Stimulated activated naive CD8-positive, alpha-beta T cell treated with anti-CD3 and anti-CD28 coated beads, Interleukin-15, amount 100 ng/mL, for 72 hours (primary cell): ENCODE data around the gene ILF3.

Experiments
- ATAC-seq: fragments of 150-1000 bp; cut with Tn5 transposase; 2 replicates; pipeline ENCODE4 v1.10.0; 2021; ENCODE audit warnings: mild to moderate bottlenecking, moderate library complexity
- DNase-seq, 2 donors: peaks; one replicate each; pipeline ENCODE4 v3.0.0; 2021 to 2022
- H3K27ac Mint-ChIP-seq, 2 donors: one replicate each; pipeline ENCODE4 v1.8.0; 2022; ENCODE audit warnings: mild to moderate bottlenecking in 2 of 2, mixed read lengths in 2 of 2, moderate library complexity in 2 of 2
- H3K27me3 Mint-ChIP-seq: one replicate; pipeline ENCODE4 v1.8.0; 2022; ENCODE audit warnings: mixed read lengths
- H3K4me1 Mint-ChIP-seq: one replicate; pipeline ENCODE4 v1.8.0; 2022; ENCODE audit warnings: mild to moderate bottlenecking, mixed read lengths
- H3K4me3 Mint-ChIP-seq, 2 donors: one replicate each; pipeline ENCODE4 v1.8.0; 2022; ENCODE audit warnings: mild to moderate bottlenecking in 2 of 2, mixed read lengths in 2 of 2, moderate library complexity in 1 of 2
- H3K9me3 Mint-ChIP-seq, 2 donors: one replicate each; pipeline ENCODE4 v1.8.0; 2022; ENCODE audit warnings: mixed read lengths in 2 of 2

ILF3 gene

DNA sequence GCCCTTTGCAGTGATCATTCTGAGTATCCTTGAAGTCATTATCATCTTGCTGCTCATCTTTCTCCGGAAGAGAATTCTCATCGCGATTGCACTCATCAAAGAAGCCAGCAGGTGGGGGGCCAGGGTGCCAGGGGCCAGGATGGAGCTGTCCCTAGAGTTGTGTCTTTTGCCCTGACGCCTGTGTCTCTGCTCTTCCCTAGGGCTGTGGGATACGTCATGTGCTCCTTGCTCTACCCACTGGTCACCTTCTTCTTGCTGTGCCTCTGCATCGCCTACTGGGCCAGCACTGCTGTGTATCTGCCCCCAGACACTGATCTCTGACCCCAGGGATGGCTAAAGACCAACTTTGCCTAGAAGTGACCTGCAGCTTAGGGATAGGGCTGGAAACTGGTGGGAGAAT, 19.2 kb upstream of the ILF3 start:
- peaks cover 19% of the 10 kb centered on the region for H3K4me1 Mint-ChIP-seq
- H3K4me3 Mint-ChIP-seq, result no peak overlapping the region
- no peaks in the 10 kb centered on the region for H3K9me3 Mint-ChIP-seq
- H3K27ac Mint-ChIP-seq, result no peak overlapping the region
- no peaks in the 10 kb centered on the region for H3K27me3 Mint-ChIP-seq
- DNase-seq (no peak), ATAC-seq (no peak)

GRCh38 chr19:10636304-10636972, 17.7 kb upstream of the ILF3 start:
- Mint-ChIP-seq H3K9me3 (no peaks in the 10 kb centered on the region), H3K4me3 (no peak overlapping the region), H3K27ac (peak overlapping the region in 1 of 2 donors; percentile 69), H3K4me1 (peaks cover 28% of the 10 kb centered on the region), H3K27me3 (no peaks in the 10 kb centered on the region)
- DNase-seq (no peak), ATAC-seq (no peak)

- Mint-ChIP-seq H3K4me3 (no peak overlapping the region), H3K4me1 (peaks cover 43% of the 10 kb centered on the region), H3K27me3 (no peaks in the 10 kb centered on the region), H3K27ac (no peak overlapping the region), H3K9me3 (no peaks in the 10 kb centered on the region)
- ATAC-seq (no peak), DNase-seq (no peak)
Observed at GRCh38 chr19:10637894-10638293, 16.3 kb upstream of the ILF3 start.

- Mint-ChIP-seq H3K4me1 (peaks cover 62% of the 10 kb centered on the region), H3K9me3 (no peaks in the 10 kb centered on the region), H3K27ac (no peak overlapping the region), H3K4me3 (no peak overlapping the region), H3K27me3 (no peaks in the 10 kb centered on the region)
- ATAC-seq (no peak), DNase-seq (no peak)
Observed at GRCh38 chr19:10639836-10640235, 14.3 kb upstream of the ILF3 start.

- Mint-ChIP-seq H3K9me3 (no peaks in the 10 kb centered on the region), H3K4me1 (peaks cover 63% of the 10 kb centered on the region), H3K4me3 (no peak overlapping the region), H3K27ac (peak overlapping the region in 1 of 2 donors; percentile 3), H3K27me3 (no peaks in the 10 kb centered on the region)
- ATAC-seq (no peak), DNase-seq (no peak)
Observed at GRCh38 chr19:10640361-10640760, 13.8 kb upstream of the ILF3 start.

DNA sequence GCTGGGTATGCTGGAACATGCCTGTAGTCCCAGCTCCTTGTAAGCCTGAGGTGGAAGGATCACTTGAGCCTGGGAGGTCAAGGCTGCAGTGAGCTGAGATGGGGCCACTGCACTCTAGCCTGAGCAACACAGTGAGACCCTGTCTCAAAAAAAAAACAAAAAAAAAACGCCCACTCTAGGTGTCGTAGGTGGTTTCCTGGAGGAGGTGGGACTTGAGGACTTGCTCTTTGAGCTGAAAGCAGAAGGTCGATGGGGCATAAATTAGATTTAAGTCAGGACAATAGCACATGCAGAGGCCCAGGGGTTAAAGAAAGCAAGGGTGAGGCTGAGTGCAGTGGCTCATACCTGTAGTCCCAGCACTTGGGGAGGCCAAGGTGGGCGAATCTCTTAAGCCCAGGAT, 12.9 kb upstream of the ILF3 start:
- ATAC-seq (no peak), DNase-seq (no peak)
- Mint-ChIP-seq H3K27me3 (no peaks in the 10 kb centered on the region), H3K27ac (peak overlapping the region; percentile 86), H3K9me3 (no peaks in the 10 kb centered on the region), H3K4me3 (no peak overlapping the region), H3K4me1 (peaks cover 63% of the 10 kb centered on the region)

DNA sequence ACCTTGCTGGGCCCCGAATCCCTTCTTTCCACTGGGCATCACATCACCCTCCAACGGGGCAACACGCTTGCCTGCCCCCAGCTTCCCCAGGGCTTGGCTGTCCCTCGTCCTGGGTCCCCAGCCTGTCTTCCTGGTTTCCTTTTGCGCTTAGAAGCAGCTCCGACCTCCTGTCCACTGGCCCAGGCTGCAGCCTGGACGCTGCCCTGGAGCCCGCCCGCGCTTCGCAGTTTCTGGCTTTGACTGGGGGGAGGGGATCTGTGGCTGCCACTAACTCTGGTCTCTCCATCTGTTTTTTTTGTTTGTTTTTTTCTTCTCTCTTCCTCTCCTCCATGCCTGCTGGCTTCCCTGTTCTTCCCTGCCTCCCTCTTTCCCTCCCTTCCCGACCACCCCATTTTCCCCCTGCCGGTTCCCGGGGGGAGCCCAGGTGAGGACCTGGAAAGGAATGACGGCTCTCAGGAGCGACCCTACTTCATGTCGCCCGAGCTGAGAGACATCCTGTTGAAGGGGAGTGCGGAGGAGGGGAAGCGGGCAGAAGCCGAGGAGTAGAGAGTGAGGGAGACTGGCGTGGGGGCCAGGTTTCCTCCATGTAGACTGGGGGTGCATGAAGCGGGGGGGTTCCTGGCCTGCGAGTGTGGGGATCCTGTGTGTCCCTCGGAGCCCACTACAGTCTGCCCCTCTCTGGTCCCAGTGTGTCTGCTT, 11.5 kb upstream of the ILF3 start:
- Mint-ChIP-seq H3K9me3 (no peaks in the 10 kb centered on the region), H3K4me1 (peaks cover 51% of the 10 kb centered on the region), H3K27ac (peak overlapping the region; percentile 20 to 96), H3K27me3 (no peaks in the 10 kb centered on the region), H3K4me3 (peak overlapping the region in 1 of 2 donors; percentile 69)
- ATAC-seq (peak; percentile 29), DNase-seq (no peak)

GRCh38 chr19:10643172-10643967, 10.8 kb upstream of the ILF3 start:
- H3K4me3 Mint-ChIP-seq, result peak overlapping the region in 1 of 2 donors; percentile 69
- peak; percentile 22 for ATAC-seq
- no peaks in the 10 kb centered on the region for H3K9me3 Mint-ChIP-seq
- peaks cover 49% of the 10 kb centered on the region for H3K4me1 Mint-ChIP-seq
- DNase-seq, result no peak
- H3K27me3 Mint-ChIP-seq, result no peaks in the 10 kb centered on the region
- H3K27ac Mint-ChIP-seq, result peak overlapping the region; percentile 23 to 96

- no peaks in the 10 kb centered on the region for H3K9me3 Mint-ChIP-seq
- H3K4me3 Mint-ChIP-seq, result peak overlapping the region in 1 of 2 donors; percentile 9
- H3K27ac Mint-ChIP-seq, result peak overlapping the region in 1 of 2 donors; percentile 14
- H3K4me1 Mint-ChIP-seq, result peaks cover 52% of the 10 kb centered on the region
- ATAC-seq (no peak), DNase-seq (no peak)
- H3K27me3 Mint-ChIP-seq, result no peaks in the 10 kb centered on the region
Observed at GRCh38 chr19:10643968-10644259, 10.2 kb upstream of the ILF3 start.

DNA sequence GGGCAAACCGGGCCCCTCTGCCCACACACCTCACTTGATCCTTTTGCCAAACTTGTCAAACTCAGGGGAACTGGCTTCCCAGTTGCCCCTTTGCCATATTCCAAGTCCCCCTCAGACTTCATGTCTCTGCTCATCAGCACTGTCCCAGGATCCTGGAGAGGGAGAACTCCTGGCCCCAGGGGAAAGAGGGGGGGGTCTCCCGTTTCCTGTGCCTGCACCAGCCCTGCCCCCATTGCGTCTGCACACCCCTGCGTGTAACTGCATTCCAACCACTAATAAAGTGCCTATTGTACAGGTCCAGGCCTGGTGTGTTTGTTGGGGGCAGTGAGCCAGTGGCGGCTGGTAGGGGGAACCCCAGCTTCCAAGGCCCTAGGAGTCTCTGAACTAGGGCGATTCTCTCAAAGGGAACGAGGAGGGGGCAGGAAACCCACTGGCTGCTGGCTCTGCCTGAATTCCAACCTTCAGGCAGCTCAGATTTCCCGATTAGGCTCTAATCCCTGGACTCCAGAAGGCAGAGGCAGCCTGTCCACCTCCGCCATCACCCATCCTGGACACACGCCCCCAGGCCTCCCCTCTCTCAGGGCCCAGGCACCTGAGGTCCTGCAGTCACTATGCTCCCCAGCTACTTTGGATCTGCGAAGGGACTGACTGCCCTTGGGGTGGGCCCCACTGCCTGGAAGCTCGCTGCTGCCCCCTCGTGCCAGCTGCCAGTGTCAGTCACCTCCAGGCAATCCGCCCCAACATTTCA, 9.7 kb upstream of the ILF3 start:
- H3K27me3 Mint-ChIP-seq, result no peaks in the 10 kb centered on the region
- peak overlapping the region in 1 of 2 donors; percentile 91 for H3K27ac Mint-ChIP-seq
- peaks cover 52% of the 10 kb centered on the region for H3K4me1 Mint-ChIP-seq
- ATAC-seq (peak; percentile 91), DNase-seq (peak; percentile 77 to 79)
- no peaks in the 10 kb centered on the region for H3K9me3 Mint-ChIP-seq
- peak overlapping the region in 1 of 2 donors; percentile 24 for H3K4me3 Mint-ChIP-seq

- H3K27me3 Mint-ChIP-seq, result no peaks in the 10 kb centered on the region
- H3K4me1 Mint-ChIP-seq, result peaks cover 43% of the 10 kb centered on the region
- no peak for DNase-seq
- ATAC-seq, result no peak
- H3K9me3 Mint-ChIP-seq, result no peaks in the 10 kb centered on the region
- H3K27ac Mint-ChIP-seq, result peak overlapping the region in 1 of 2 donors; percentile 69
- no peak overlapping the region for H3K4me3 Mint-ChIP-seq
Observed at GRCh38 chr19:10646456-10647159, 7.5 kb upstream of the ILF3 start.

- no peaks in the 10 kb centered on the region for H3K9me3 Mint-ChIP-seq
- H3K27me3 Mint-ChIP-seq, result no peaks in the 10 kb centered on the region
- H3K4me3 Mint-ChIP-seq, result no peak overlapping the region
- no peak for DNase-seq
- peaks cover 37% of the 10 kb centered on the region for H3K4me1 Mint-ChIP-seq
- H3K27ac Mint-ChIP-seq, result no peak overlapping the region
- ATAC-seq, result no peak
Observed at GRCh38 chr19:10648360-10648759, 5.8 kb upstream of the ILF3 start.

DNA sequence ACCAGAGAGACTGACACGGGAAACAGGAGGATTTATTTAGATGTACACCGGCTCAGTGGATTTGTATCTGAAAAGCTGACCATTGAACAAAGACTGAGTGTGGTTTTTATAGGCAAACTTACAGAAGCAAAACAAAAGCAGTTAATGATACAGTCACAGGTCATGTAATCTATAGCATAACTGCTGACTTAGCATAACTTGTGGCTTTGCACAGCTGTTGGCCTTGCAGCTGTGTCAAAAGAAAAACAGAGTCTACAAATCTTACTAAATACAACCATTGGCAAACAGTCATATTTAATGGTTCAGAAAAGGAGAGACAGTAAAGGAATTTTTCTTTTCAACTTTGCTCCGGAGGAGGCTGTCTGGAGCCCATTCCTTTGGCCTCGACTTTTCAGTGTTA, 2.3 kb upstream of the ILF3 start:
- DNase-seq, result no peak
- H3K27ac Mint-ChIP-seq, result peak overlapping the region in 1 of 2 donors; percentile 30
- H3K4me1 Mint-ChIP-seq, result peaks cover 38% of the 10 kb centered on the region
- ATAC-seq, result no peak
- no peaks in the 10 kb centered on the region for H3K27me3 Mint-ChIP-seq
- no peaks in the 10 kb centered on the region for H3K9me3 Mint-ChIP-seq
- H3K4me3 Mint-ChIP-seq, result peak overlapping the region; percentile 33 to 86

GRCh38 chr19:10653482-10653731, 739 bp upstream of the ILF3 start:
- no peaks in the 10 kb centered on the region for H3K9me3 Mint-ChIP-seq
- no peaks in the 10 kb centered on the region for H3K27me3 Mint-ChIP-seq
- DNase-seq, result no peak
- peak overlapping the region; percentile 98 for H3K27ac Mint-ChIP-seq
- peak overlapping the region; percentile 86 to 96 for H3K4me3 Mint-ChIP-seq
- peaks cover 45% of the 10 kb centered on the region for H3K4me1 Mint-ChIP-seq
- ATAC-seq, result no peak
